ENCODE data around the gene PEDS1. TPM values are rescaled to one million over a fixed set of nuclear protein-coding genes. Genes with fewer than 3 reads are reported as not detected.
A peak's percentile ranks its signal among the peaks of the same experiment; 100 is the strongest.

Gene PEDS1
- total and polyA plus RNA-seq, 2 of the 13 experiments (the other 11 are each of a cell fraction or from before 2014, with no cell fraction given): 30.5 to 93.9 TPM

DNA sequence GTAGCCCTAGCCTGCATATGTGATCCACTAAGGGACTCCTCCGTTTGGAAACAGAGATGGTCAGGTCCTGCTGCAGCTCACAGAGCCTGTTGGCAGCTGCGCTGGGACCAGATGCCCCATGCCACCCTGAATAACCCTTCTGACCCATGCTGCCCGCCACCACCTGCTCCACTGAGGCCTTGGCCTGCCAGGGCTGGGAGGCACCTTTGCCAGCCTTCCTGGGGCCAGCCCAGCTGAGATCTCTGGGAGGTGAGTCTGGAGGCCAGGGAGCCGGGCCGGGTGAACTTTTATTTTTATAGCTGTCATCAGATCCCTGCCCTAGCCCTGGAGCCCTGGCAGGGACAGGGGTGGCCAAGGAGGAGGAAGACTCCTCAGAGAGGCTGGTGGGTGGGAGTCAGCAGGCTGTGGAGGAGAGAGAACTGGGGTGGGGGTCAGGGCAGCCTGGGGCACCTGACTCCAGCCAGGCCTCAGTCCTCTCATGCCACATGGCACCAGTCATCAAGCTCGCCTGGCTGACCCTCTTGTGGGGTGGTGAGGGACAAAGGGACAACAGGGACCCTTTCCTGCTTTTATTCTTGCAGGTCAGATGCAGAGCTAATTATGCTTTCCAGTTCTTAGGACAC, 47.1 kb upstream of the PEDS1 start (continued):
- TF ChIP-seq, protein P1, sequence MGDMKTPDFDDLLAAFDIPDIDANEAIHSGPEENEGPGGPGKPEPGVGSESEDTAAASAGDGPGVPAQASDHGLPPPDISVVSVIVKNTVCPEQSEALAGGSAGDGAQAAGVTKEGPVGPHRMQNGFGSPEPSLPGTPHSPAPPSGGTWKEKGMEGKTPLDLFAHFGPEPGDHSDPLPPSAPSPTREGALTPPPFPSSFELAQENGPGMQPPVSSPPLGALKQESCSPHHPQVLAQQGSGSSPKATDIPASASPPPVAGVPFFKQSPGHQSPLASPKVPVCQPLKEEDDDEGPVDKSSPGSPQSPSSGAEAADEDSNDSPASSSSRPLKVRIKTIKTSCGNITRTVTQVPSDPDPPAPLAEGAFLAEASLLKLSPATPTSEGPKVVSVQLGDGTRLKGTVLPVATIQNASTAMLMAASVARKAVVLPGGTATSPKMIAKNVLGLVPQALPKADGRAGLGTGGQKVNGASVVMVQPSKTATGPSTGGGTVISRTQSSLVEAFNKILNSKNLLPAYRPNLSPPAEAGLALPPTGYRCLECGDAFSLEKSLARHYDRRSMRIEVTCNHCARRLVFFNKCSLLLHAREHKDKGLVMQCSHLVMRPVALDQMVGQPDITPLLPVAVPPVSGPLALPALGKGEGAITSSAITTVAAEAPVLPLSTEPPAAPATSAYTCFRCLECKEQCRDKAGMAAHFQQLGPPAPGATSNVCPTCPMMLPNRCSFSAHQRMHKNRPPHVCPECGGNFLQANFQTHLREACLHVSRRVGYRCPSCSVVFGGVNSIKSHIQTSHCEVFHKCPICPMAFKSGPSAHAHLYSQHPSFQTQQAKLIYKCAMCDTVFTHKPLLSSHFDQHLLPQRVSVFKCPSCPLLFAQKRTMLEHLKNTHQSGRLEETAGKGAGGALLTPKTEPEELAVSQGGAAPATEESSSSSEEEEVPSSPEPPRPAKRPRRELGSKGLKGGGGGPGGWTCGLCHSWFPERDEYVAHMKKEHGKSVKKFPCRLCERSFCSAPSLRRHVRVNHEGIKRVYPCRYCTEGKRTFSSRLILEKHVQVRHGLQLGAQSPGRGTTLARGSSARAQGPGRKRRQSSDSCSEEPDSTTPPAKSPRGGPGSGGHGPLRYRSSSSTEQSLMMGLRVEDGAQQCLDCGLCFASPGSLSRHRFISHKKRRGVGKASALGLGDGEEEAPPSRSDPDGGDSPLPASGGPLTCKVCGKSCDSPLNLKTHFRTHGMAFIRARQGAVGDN (CRISPR knock-in tag; IDR thresholded peaks at IDR 0.05): peak; percentile 25; the same call in 1 of the 2 replicates
- TF ChIP-seq ZNF768 (CRISPR knock-in tag; IDR thresholded peaks at IDR 0.05) (peak; percentile 66; the same call in 1 of the 2 replicates), NFKB2 (CRISPR knock-in tag; IDR thresholded peaks at IDR 0.05; ENCODE audit: borderline replicate concordance) (0 out of 2 replicates have a peak, but pooled peaks have one; percentile 29), HNRNPL (IDR thresholded peaks at IDR 0.05; ENCODE audit: low read depth, low read length) (peak; percentile 76; the same call in 1 of the 2 replicates)

DNA sequence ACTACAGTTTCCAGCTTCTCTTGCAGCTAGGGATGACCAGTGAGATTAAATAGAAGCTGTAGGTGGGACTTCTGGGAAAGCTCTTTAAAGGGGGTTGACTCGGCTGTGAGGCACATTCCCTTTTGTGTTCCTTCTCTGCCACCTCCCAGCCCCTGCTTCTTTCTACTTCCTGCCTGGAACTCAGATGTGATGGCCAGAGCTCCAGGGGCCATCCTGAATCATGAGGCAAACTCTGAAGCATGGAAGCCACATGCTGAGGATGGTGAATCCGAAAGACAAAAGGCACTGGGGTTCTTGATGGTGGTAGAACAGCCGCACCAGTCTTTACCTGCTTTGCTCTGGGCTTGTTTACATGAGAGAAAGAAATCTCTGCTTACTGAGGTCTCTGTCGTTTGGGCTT, 46.2 kb upstream of the PEDS1 start:
- ChIA-PET POLR2A (interaction anchor here (0.9 to 1.4 kb wide), 3 partner anchors 9 to 121 kb away, joined by 3 to 4 read pairs (median 3); no protein-coding TSS in a partner anchor), CTCF (ENCODE audit: low intra/inter-chr PET ratio, low total read pairs) (no interaction called here)
- H3K9me3 ChIP-seq (ENCODE audit: low read length): no peaks in the 10 kb centered on the region
- no peaks in the 10 kb centered on the region for H3K79me2 ChIP-seq (ENCODE audit: insufficient read depth, low read length)
- no peak overlapping the region for H3K27ac ChIP-seq (ENCODE audit: extremely low read length, insufficient read depth, low read length)
- H3K4me2 ChIP-seq (ENCODE audit: low read depth, low read length): no peak overlapping the region
- no peak for FAIRE-seq
- no TSS peak for BruUV-seq (replicated peaks)
- H3K4me3 ChIP-seq (replicated peaks in 1 of 3; ENCODE audit: insufficient read depth in 1 of 3, low read depth in 2 of 3, low read length in 3 of 3): no peak overlapping the region
- in situ Hi-C loops (cut with HindIII; ENCODE audit: extremely low pct_ligation_motif_present, low pct_unique_long_range_greater_than_20kb): no loop called here
- no peaks in the 10 kb centered on the region for H3K36me3 ChIP-seq (replicated peaks in 1 of 2; ENCODE audit: control insufficient read depth in 1 of 2, insufficient read depth in 2 of 2, low read length in 2 of 2)
- no peak overlapping the region for H2AFZ ChIP-seq (ENCODE audit: low read length)
- H3K9ac ChIP-seq (ENCODE audit: insufficient read depth, low read depth, low read length): no peak overlapping the region
- ATAC-seq: no peak
- peaks cover 0 to 10% of the 10 kb centered on the region in 2 experiments; a peak in 4 of 5 replicates for H3K27me3 ChIP-seq (ENCODE audit: control insufficient read depth in 1 of 2, insufficient read depth in 2 of 2, low read length in 2 of 2)
- WGBS (ENCODE audit: low lambda C conversion rate): 45% methylated on average over 4 of the region's 4 CpGs
- H4K20me1 ChIP-seq (ENCODE audit: insufficient read depth, low read length): peaks cover 5% of the 10 kb centered on the region; the same call in 1 of the 2 replicates
- H3K4me1 ChIP-seq (ENCODE audit: insufficient read depth, low read length): peaks cover 20% of the 10 kb centered on the region
- intact Hi-C loops (cut with micrococcal nuclease; ENCODE audit: unreplicated experiment): loop anchor here (10.0 kb wide), 1 partner anchor 45 kb away; no protein-coding TSS in a partner anchor
- no peak for DNase-seq (ENCODE audit: low spot score)
- TF ChIP-seq ZIK1 (CRISPR knock-in tag; IDR thresholded peaks at IDR 0.05; ENCODE audit: borderline replicate concordance, low read depth): no peak
- TF ChIP-seq ZNF567 (CRISPR knock-in tag; IDR thresholded peaks at IDR 0.05; ENCODE audit: borderline replicate concordance): no peak
- TF ChIP-seq AGO2 (optimal IDR thresholded peaks at IDR 0.05; ENCODE audit: low read depth, low read length): no peak
- no peak for TF ChIP-seq RBAK (CRISPR knock-in tag; IDR thresholded peaks at IDR 0.05)
- TF ChIP-seq ELF3 (CRISPR knock-in tag; IDR thresholded peaks at IDR 0.05): peak; percentile 30; the same call in 1 of the 2 replicates
- no peak for TF ChIP-seq EP300 (IDR thresholded peaks at IDR 0.05; ENCODE audit: low read depth in 2 of 2, low read length in 2 of 2)
- 0 out of 2 replicates have a peak, but pooled peaks have one; percentile 23 for TF ChIP-seq EP300 (CRISPR knock-in tag; IDR thresholded peaks at IDR 0.05; ENCODE audit: borderline replicate concordance)
- no peak for TF ChIP-seq ZNF768 (CRISPR knock-in tag; IDR thresholded peaks at IDR 0.05)
- TF ChIP-seq ZMYM3 (CRISPR knock-in tag; IDR thresholded peaks at IDR 0.05): peak; percentile 80
- TF ChIP-seq, protein P2, sequence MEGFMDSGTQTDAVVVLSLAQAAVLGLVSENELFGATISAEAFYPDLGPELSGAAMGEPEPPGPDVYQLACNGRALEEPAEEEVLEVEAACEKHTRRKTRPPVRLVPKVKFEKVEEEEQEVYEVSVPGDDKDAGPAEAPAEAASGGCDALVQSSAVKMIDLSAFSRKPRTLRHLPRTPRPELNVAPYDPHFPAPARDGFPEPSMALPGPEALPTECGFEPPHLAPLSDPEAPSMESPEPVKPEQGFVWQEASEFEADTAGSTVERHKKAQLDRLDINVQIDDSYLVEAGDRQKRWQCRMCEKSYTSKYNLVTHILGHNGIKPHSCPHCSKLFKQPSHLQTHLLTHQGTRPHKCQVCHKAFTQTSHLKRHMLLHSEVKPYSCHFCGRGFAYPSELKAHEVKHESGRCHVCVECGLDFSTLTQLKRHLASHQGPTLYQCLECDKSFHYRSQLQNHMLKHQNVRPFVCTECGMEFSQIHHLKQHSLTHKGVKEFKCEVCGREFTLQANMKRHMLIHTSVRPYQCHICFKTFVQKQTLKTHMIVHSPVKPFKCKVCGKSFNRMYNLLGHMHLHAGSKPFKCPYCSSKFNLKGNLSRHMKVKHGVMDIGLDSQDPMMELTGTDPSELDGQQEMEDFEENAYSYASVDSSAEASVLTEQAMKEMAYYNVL (CRISPR knock-in tag; IDR thresholded peaks at IDR 0.05; ENCODE audit: borderline replicate concordance): no peak
- 0 out of 2 replicates have a peak, but pooled peaks have one; percentile 18 for TF ChIP-seq TAF1 (CRISPR knock-in tag; IDR thresholded peaks at IDR 0.05)
- TF ChIP-seq ZFY (CRISPR knock-in tag; IDR thresholded peaks at IDR 0.05): no peak
- peak; percentile 80; the same call in 1 of the 2 replicates for TF ChIP-seq KDM1A (CRISPR knock-in tag; IDR thresholded peaks at IDR 0.05)
- 0 out of 2 replicates have a peak, but pooled peaks have one; percentile 8 for TF ChIP-seq FOXA3 (CRISPR knock-in tag; IDR thresholded peaks at IDR 0.05)

Data from HepG2 (cell line).